Measurements from ENCODE around the gene PRKAG2.

The PRKAG2 gene

DNA sequence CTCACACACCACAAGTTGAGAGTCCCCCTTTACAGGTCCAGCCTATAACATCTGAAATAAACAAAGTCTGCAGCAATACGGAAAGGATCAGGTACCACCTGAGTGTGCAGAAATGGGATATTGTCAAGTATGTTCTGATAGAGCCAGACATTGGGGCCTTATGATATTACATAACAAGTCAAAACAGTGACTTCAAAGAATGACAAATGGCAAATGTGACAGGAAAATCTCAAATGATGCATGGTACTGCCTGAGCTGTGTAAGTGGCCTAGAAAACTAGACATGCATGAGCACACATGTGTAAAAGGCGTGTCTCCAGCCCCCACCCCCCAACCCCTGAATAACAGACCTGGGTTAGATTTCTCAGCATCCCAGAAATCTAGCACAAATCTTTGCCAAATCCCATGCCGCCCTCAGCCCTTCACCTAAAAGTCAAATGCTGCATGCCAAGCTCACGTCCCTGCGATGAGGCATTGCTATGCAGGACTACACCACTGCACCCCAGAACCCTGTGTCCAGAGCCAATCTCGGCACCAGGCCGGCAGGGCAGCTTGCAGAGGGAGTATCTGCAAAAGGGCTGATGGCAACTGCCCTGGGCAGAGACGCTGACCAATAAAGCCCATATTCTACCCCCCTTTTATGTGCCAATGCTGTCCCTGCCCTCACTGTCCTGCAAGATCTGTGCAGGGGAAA is 58.8 kb downstream of the PRKAG2 start:
- no peak for DNase-seq (ENCODE audit: low spot score)

- DNase-seq (ENCODE audit: low spot score) = no peak
These were observed 59.6 kb downstream of the PRKAG2 start for GRCh38 chr7:151817315-151817690.

- no peak for DNase-seq (ENCODE audit: low spot score)
These were observed 60.2 kb downstream of the PRKAG2 start for GRCh38 chr7:151816562-151817314.

DNA sequence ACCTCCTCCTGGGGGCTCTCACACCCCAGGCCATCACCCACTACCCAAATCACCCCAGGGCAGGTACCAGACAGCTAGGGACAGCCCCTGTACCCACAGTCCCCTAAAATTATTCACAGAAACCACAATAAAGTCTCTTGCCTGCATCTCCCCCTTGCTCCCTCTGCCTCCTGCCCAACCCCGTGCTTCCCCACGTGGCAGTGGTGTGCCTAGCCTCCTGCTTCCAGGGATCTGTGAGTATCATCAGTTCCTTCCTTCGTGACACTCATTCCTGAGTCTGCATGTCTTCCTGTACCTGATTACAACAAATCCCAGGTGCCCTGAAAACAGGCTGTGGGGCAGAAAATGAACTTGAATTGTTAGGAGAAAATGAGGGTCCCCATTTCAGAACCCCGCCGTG is 61.5 kb downstream of the PRKAG2 start:
- DNase-seq (ENCODE audit: low spot score) = no peak

DNA sequence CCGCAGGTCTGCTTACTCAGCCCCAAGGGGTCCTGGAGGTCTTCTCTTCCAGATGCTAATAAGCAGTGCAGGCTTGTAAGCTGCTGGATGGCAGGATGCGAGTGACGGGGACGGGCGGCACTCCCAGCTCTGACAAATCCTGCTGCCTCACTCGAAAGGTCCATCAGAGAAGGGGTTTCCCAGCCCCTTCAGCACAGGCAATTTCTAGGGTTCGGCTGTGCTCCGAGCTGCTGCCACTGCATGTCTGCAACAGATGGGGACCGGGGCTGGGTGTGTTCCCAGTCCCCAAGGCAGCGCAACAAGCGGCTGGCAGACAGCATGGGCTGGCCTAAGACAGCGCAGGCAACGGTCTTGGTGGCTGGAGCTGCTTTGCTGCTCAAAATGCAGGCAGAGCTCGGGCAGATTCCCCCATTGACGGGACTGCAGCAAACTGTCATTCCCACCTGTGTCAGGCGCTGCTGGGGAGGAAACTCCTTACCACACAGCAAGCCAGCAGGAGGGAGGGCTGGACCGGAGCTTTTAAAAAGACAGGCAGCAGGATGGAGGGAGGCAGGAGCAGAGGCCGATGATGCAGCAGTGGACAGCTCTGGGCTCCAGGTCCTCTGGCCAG is 62.4 kb downstream of the PRKAG2 start:
- peak; percentile 75 for DNase-seq (ENCODE audit: low spot score)

- DNase-seq (ENCODE audit: low spot score) = peak; percentile 48
These were observed 62.9 kb downstream of the PRKAG2 start for GRCh38 chr7:151813997-151814396.

DNA sequence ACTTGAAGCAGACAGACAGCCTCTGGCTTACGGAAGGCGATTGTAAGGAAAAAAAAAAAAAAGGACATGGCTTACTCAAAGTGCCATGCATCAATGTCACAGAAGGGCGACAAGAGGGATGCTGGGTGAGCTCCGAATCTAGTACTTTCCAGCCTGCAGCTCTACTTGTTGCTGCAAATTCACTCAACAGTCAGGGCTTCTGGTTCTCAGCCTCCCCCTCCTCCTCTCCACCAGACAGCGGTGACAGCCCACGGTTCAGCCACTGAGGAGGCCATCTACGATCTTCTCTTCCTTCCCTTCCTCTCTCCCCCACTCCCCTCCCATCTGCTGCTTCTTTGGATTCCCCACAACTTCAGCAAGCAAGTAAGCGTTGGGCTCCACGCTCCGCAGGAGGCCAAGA is 63.5 kb downstream of the PRKAG2 start:
- DNase-seq (ENCODE audit: low spot score) = peak; percentile 55

- DNase-seq (ENCODE audit: low spot score) = no peak
These were observed 63.9 kb downstream of the PRKAG2 start for GRCh38 chr7:151812967-151813366.

DNA sequence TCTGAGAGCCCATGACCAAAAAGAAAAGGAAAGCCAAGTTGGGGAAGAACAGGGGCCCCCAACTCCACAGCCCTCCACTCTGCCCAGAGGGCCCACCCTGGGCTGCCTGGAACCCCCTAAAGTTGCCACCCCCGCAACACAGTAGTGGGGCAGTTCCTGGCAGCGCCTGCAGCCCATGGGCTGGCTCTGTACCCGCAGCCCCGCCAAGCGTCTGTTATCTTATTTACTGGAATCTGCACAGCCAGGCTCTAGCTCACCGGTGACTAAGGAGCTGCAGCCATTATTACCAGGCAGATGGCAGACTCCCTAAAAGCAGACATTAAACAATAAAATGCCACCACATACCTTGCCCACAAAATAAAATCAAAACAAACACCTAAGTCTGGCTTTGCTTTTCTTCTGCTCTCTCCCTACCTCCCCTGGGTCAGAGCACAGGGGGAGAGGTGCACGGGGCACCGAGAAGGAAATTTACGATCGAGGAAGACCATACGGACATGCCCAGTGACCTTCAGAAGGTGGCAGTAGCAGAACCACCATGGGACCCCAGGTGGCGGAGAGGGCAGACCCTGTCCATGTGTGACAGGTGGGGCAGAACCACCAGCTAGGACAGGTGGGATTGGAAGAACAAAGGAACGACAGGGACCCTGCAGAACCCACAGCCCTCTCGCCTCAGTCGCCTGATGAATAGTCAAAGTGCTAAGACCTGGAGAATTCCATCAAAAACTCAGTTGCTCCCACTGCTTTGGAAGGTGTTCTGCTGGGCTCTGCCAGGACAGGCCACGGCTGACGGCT is 66.3 kb downstream of the PRKAG2 start:
- DNase-seq (ENCODE audit: low spot score) = peak; percentile 83

DNA sequence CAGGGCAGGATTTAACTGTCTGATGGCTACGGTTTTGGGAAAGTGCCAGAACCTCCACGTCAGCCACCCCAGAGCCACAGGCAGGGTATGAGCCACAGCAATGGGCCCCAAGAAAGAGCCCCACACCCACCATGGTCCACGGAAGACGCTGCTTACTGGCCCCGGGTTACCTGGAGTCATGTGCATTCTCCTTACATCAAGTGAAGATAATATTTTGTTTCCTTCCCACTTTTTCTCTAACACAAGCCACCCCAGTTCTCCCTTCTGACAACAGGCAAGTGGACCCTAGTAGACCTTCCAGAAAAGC is 67.1 kb downstream of the PRKAG2 start:
- no peak for DNase-seq (ENCODE audit: low spot score)

GRCh38 chr7:151809146-151809863 is 67.6 kb downstream of the PRKAG2 start:
- peak; percentile 71 for DNase-seq (ENCODE audit: low spot score)

DNA sequence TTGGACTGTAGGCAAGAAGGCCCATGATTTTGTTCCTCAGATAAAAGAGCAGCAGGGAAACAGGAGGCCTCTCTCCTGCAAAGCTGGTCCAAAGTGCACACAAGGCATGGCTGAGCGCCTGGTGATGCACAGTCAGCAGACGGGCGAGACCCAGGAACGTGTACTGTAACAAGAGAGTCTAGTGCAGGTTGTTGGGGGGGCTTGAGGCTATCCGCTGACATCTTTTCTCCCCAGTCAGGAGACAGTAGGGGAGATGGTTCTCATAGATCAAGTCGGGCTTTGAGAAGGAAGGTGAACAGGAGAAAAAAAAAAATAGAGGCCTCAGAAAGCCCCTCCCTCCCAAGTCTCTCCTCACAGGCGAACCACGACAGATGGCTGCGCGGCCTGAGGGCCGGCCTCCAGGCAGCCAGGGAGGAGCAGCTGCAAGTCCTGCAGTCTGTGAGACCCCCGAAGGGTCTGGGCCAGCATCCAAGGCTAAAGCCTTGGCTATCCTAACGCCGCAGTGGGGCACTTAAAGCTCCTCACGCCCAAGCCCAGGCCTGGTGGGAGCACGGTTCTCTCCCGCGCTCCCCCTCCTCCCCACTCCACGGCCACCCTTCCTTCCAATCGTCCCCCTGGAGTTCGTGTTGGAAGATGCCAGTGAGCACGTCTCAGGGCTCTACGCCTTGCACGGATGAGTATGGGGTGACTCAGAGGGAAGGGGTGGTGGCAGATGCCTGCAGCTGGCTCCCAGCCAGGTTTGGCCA is 68.3 kb downstream of the PRKAG2 start:
- peak; percentile 88 for DNase-seq (ENCODE audit: low spot score)

DNA sequence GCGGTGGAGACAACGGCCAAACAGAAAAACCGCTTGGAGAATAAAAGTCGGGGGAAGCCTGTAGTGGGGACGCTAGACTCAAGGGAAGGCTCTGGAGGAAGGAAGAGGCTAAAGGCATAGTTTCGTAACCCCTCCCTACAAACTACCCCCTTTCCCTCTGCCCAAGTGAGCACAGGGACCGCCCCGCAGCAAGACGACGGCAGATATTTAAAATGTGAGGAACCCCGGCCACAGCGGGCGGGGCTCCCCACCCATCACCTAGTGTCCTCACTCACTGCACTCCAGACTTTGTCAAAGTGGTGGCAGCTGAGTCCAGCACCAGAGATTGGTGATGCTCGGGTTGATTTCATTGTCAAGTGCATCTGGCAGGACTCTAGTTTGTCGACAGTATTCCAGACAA is 69.1 kb downstream of the PRKAG2 start:
- DNase-seq (ENCODE audit: low spot score) = no peak

GRCh38 chr7:151806952-151807775 is 69.8 kb downstream of the PRKAG2 start:
- DNase-seq (ENCODE audit: low spot score) = no peak

GRCh38 chr7:151806204-151806603 is 70.7 kb downstream of the PRKAG2 start:
- peak; percentile 49 for DNase-seq (ENCODE audit: low spot score)

DNA sequence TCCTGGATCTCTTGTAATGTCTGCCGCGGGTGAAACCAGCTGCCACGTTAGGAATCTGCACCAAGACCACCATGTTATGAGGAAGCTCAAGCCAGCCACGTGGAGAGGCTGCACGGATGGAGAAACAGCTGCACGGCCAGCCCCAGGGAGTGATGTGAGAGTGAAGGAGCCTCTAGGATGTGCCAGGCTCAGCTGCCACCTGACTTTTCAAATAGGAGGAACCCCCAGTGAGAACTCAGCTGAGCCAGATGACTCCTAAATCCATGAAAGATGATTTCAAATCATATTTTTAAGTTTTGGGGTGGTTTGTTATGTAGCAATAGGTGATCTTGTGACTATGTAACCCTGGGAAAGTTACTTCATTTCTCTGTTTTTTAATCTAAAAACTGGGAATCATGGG is 71.7 kb downstream of the PRKAG2 start:
- no peak for DNase-seq (ENCODE audit: low spot score)

DNA sequence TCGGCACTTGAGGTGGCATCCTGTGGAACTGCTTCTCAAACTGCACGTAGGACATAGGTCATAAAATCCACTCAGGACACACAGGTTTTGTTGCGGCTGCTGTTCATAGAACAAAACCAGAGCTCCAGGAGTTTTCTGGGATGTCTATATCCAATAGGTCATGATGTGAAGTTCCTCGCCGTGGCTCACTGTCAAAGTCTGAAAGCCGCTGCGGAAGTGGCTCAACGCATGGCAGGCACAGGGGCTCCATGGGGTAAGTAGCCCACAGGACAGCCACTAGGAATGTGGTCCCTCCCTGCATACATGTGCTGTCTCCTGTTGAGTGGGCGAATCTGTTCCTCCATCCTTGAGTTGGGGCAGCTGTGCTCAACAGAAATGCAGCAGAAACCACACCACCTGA is 72.2 kb downstream of the PRKAG2 start:
- DNase-seq (ENCODE audit: low spot score) = no peak

DNA sequence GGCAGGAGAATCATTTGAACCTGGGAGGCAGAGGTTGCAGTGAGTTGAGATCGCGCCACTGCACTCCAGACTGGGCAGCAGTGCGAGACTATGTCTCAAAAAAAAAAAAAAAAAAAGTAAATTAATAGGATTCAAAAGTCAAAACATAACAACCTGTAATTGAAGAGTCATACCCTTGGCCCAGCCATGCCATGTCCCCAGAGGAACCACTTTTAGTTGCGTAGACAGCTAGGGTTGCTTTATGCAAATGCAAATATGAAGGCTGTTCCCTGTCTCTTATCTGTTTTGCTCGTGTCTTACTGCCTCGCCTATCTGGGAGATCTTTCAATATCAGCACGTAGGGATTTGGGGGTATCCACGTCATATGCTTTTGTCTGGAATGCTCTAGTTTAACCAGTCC is 73.1 kb downstream of the PRKAG2 start:
- no peak for DNase-seq (ENCODE audit: low spot score)

- no peak for DNase-seq (ENCODE audit: low spot score)
These were observed 74.5 kb downstream of the PRKAG2 start for GRCh38 chr7:151802469-151802846.

DNA sequence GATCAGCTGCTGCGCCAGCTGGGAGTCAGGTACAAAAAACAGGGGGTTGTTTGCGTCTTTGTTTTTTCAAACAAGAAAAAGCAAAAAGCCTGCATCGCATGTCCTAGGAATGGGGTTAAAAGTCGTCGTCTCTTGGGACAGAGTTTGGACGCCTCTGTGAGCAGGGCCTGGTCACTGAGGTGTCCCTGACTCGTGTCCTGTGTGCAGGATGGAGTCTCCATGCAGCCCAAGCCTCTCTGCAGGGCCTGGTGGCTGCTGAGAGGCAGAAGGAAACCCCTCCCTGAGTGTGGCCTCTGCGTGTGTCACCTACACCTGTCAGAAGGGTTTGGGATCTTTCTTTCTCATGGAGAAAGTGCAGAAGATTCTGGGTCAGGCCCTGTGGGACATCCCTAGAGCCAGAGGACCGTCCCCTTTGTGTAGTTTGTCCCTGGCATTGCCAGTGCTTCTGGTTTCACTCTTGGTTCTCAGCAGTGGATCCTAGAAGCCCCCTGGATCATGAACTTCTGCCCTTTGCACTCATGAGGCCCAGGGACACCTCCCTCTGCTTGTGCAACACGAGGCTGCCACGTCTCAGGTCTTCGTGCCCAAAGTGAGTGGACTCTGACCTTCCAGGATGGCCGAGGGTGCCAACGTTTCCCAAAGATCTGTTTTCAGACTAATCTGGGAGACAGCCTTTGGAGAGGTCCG is 75.0 kb downstream of the PRKAG2 start:
- no peak for DNase-seq (ENCODE audit: low spot score)
